HG03139 (cell line): ENCODE data around the gene GSTT4.
"Not testable (repeated sequence)": the region's sequence is repeated elsewhere in the genome, so short reads cannot be mapped to it uniquely, and the experiment has no call there.

Experiments used
- ATAC-seq: cut with Tn5 transposase; IDR thresholded peaks from one replicate; pipeline ENCODE4 v1.9.1; 2021; ENCODE audit not compliant: unreplicated experiment

GSTT4 gene

GRCh38 chr22:24025475-24025874 lies 20.2 kb upstream of the GSTT4 start:
- ATAC-seq: no peak

- ATAC-seq: no peak
Observed at GRCh38 chr22:24024354-24024753, 19.1 kb upstream of the GSTT4 start.

DNA sequence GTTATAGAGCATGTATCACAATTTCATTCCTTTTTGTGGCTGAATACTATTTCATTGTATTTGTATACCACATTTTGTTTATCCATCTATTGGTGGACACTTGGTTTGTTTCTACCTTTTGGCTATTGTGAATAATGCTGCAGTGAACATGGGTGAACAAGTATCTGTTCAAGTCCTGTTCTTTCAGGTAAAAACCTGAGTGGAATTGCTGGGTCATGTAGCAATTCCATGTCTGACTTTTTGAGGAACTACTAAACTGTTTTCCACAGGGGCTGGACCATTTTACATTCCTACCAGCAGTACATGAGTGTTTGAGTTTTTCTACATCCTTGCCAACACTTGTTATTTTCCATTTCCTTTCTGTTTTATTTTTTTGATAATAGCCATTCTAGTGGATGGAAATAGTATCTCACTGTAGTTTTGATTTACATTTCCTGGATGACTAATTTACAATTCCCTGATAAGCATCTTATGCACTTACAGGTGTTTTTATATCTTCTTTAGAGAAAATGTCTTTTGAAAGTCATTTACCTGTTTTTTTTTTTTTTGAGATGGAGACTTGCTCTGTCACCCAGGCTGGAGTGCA lies 18.0 kb upstream of the GSTT4 start:
- ATAC-seq: no peak

GRCh38 chr22:24021304-24021703 lies 16.1 kb upstream of the GSTT4 start:
- ATAC-seq: no peak

DNA sequence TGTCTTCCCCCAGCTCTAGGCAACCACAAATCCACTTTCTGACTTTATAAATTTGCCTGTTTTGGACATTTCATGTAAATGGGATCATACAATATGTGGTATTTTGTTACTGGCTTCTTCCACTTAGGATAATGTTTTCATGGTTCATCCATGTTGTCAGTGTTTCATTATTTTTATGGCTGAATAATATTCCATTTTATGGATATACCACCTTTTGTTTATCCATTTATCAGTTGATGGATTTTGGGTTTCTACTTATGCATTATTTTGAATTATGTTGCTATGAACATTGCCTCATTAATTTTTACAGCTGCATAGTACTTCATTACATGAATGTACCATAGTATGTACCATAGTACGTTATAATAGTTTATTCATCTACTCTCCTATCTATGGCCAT lies 10.9 kb upstream of the GSTT4 start:
- ATAC-seq: no peak

DNA sequence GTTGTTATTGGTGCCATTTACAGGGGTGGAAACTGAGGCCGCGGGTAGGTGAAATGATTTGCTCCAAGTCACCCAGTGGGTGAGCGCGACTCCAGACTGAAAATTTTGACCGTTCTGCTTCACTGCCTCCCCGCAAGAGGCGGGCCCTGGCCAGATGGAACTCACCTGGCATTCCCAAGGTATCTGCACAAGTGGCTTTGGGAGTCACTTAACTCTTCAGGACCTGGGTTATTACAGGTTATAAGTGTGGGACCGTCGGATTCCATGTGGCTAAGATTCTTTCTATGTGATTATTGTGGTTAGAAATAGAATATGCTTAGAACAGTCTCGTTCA lies 6.4 kb upstream of the GSTT4 start:
- no peak for ATAC-seq

GRCh38 chr22:24010018-24010391 lies 4.8 kb upstream of the GSTT4 start:
- no peak for ATAC-seq

DNA sequence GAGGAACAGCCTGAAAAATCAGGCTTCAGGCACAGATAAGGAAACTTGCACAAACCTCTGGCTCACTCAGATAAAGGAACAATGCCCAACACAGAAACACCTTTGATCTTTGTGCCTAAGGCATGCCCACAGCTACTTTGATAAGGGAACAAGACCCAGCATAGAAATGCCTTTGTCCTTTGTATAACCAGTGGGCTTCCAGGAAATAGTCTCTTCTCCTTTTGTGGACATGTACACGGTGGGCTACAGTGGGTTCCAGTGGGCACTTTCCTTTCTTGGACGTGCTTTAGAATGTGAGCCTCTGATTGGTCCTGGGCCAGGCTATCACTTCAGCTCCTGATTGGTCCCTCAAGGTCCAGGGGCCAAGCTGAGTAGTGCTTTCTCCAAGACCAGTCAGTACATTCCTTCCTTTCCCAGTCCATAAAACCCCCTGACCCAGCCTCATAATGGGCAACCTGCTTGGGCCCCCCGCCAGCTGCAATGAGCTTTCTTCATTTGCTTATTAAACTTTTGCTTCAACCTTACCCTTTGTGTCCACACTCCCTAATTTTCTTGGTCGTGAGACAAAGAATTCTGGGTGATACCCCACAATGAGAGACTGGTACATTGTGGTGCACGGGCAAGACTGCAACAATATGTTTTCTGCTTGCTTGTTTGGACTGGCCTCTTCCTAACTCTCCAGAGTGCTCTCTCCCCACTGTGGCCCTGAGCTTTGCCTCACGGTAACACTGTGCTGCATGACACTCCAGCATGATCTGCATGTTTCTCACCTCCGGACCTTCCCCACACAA lies 4.2 kb upstream of the GSTT4 start:
- ATAC-seq: no peak

DNA sequence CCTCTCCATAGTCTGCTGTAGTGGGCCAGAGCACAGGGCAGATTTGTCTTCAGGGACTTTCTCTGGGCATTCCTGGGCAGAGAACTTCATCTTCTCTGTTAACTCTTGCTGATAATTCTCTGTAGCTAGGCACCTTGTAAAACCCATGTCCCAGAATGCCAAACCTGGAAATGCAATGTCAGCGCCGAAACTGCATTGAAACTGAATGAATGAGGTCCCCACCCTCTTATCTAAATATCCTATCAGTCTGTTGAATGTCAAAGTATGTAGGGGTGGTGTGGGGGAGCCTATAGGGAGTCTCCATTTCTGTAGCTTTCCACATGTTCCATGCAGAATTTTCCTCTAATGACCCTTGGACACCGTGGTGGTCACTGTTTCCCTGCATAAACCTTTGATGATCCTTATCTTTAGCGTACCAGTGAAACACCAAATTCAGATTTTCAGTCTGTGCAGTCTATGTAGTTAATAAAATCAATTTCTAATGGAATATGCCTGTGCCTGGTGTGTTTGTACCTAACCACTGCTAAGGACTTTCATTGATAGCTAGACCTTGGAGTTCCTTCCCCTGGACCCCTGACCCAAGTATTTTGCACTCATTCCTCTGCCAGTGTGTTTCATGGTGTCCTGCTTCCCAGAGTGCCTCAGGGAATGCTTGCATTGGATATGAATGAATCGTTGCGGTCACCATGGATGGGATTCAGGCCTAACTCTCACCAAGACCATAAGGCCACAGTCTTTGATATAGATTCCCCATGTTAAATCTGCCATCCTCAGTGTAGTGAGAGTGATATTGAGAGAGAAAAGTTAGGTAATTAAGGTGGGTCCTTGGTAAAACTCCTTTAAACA lies 3.4 kb upstream of the GSTT4 start:
- no peak for ATAC-seq

GRCh38 chr22:24008022-24008283 lies 2.7 kb upstream of the GSTT4 start:
- ATAC-seq: no peak

DNA sequence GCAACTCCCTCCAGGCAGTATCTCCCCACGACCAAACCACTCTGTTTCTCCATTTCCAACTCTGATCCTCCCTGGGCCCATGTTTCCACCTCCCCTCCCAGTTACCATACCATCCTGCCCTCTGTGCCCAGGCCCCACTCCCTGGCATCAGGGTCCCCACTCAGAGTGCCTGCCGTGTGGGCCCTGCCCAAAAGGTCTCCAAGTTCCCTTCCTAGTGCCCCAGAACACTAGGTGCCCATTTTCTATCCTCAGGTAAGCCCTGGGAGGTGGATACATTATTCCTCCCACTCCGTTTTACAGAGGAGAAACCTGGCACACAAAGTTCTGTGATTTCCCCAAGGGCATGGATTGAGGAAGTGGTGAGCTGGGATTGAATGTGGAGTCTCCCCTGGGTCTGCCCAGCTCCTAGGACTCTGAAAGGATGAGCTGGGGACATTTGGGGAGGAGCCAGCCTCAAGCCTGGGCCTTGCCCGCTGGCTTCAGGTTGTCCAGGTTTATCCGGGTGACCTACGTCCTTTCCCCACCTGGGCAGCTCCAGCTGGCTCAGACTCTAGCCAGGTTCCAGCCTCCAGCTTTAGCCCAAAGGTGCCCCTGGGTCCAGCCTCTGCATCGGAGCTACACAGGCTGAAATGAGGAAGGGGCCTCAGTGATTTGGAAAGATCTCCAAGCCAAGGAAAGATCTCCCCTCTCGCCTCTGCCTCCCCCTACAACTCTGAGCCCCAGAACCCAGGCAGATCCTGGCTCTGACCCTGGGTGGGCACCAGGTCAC lies 2.2 kb upstream of the GSTT4 start:
- no peak for ATAC-seq

DNA sequence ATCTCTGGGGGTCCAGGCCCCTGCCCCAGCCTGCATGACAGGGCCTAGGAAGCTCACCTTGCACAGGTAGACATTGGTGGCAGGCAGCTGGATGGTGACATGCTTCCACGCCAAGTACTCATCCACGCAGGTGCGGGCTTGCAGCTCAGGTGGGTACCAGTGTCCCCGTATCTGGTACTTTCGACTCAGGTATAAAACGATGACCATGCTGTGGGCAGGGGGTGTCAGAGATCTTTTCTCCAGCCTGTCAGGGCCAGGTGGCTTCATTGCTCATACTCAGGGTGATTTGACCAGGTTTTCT lies 1.6 kb upstream of the GSTT4 start:
- no peak for ATAC-seq

DNA sequence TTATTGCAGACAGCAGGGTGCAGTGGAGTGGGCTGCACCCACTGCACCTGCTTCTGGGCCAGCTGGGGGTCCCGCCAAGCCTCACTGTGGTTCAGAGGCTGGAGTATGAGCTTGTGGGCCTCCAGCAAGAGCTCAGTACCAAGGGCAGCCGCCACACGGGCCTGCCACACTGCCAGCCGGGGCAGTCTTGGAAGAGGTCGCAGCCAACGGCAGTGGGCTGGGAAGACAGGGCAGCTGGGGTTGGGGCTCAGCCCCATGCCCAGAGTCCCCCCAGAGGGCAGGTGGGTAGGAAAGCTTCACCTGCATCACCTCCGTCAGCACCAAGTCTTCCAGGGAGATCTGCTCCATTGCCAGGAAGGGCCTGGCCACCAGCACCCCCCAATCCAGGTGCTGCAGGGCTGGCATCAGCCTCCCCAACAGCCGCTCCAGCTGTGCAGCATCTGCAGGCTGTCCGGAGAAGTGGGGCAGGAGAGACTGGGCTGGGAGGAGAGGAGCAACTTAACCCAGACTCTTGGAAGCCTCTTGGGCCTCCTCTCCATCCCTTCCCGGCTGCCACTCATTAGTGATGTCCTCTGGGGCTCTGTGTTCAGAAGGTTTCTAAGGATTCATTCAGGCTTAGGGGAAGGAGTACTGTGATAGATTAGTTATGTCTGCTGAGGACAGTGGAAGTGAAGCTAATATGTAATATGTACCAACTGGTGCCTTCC lies 1.1 kb upstream of the GSTT4 start:
- ATAC-seq: no peak

GRCh38 chr22:24003887-24004286 lies 1.4 kb downstream of the GSTT4 start:
- ATAC-seq: no peak

DNA sequence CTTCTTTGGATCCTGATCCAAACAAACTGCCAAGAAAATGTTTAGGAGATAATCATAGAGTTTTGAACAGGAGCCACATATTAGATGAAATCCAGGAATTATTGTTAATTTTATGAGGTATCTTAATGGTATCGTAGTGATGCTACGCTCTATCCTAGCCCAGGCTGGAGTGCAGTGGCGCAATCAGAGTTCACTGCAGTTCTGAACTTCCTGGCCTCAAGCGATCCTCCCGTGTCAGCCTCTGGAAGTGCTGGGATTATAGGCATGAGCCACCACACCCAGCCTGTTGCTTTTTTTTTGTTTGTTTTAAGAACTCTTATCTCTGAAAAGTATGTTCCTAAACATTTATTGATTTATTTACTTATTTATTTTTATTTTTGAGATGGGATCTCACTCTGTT lies 2.4 kb downstream of the GSTT4 start:
- no peak for ATAC-seq

DNA sequence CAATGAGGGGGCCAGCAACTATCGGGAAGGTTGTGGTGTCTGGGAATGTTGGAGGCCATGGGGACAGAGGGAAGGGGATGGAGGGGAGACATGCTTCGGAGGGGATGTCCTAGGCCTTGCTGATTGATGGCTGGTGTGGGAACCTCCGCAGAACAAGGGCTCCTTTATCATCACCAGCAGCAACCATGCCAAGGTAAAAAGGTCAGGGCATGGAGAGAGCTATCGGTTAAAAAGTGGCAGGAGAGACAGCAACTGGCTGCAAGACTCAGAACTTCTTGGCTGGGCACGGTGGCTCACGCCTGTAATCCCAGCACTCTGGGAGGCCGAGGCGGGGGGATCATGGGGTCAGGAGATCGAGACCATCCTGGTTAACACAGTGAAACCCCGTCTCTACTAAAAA lies 3.0 kb downstream of the GSTT4 start:
- no peak for ATAC-seq

GRCh38 chr22:24001314-24001713 lies 3.9 kb downstream of the GSTT4 start:
- ATAC-seq: no peak

- ATAC-seq: not testable (repeated sequence)
Observed at GRCh38 chr22:23999779-24000178, 5.5 kb downstream of the GSTT4 start.

DNA sequence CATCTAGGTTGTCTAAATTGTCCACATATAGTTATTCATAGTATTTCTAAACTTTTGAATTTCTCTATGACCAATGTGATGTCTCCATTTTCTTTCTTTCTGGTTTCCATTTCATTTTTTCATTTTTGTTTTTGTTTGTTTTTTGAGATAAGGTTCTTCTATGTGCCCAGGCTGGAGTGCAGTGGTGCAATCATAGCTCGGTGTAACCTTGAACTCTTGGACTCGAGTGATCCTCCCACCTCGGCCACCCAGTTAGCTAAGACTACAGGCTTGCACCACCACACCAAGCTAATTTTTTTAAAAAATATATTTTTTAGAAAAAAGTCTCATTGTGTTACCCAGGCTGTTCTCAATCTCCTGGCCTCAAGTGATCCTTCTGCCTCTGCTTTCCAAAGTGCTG lies 8.2 kb downstream of the GSTT4 start:
- no peak for ATAC-seq

- not testable (repeated sequence) for ATAC-seq
Observed at GRCh38 chr22:23993581-23994177, 11.6 kb downstream of the GSTT4 start.

DNA sequence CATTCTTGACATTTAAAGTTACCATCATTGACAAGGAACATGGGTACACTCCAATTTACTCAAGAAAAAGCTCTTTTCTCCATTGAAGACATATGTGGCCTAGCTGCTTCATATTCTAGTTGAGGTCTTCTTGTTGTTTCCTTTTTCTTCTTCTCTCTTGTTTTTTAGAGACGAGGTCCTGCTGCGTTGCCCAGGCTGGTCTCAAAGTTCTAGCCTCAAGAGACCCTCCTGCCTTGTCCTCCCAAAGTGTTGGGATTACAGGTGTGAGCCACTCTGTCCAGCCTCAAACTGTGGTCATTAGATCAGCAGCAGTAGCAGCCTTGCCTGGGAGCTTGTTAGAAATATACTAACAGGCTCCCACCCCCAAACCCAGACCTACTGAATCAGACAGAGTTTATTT lies 12.2 kb downstream of the GSTT4 start:
- not testable (repeated sequence) for ATAC-seq
